GM18502 (cell line): ENCODE measurements around the gene LRSAM1.

ENCODE experiments used
- ATAC-seq: cut with Tn5 transposase; IDR thresholded peaks from one replicate; pipeline ENCODE4 v1.9.1; 2021; ENCODE audit warnings: mild to moderate bottlenecking; ENCODE audit not compliant: unreplicated experiment, poor library complexity

Gene LRSAM1

GRCh38 chr9:127424676-127424999, 26.7 kb upstream of the LRSAM1 start:
- ATAC-seq, result no peak

GRCh38 chr9:127426756-127427155, 24.6 kb upstream of the LRSAM1 start:
- ATAC-seq, result no peak

GRCh38 chr9:127428348-127428747, 23.0 kb upstream of the LRSAM1 start:
- no peak for ATAC-seq

DNA sequence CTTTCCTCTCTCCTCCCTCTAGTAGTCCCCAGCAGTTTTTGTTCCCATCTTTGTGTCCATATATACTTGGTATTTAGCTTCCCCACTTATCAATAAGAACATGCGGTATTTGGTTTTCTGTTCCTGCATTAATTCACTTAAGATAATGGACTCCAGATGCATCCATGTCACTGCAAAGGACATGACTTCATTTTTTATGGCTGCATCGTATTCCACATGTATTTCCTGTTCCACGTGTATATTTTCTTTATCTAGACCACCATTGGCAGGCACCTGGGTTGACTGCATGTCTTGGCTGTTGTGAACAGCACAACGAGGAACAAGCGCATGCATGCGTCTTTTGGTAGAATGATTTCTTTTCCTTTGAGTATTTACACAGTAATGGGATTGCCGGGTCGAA, 20.9 kb upstream of the LRSAM1 start:
- no peak for ATAC-seq

DNA sequence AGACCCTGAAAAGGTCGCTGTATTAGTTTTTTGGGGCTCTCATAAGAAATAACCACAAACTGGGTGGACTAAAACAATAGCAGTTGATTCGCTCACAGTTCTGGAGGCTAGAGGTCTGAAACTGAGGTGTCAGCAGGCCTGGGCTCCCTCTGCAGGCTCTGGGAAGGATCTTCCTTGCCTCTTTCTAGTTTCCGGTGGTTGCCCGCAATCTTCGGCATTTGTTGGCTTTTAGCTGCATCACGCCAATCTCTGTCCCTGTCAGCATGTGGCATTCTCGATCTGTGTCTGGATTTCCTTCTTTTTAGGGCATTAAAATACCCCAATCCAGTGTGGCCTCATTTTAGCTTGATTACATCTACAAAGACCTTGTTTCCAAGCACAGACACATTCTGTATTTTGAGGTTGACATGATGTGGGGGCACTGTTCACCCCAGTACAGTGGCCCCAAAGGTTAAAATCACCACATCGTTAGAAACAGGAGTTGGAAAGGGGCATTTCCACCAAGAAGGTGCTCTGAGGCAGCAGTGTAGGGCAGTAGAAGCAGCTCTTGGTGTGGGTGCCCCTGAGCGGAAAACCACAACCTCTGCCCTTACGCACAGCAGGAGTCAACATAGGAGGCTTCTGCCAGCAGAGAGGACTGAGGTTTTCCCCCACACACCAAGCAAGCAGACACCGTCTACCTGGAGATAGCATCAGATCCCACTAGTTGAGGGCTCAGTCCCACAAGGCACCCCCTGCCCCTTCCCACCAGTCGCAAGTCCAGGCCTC, 13.6 kb upstream of the LRSAM1 start:
- ATAC-seq, result no peak

- no peak for ATAC-seq
Observed at GRCh38 chr9:127438394-127438793, 12.9 kb upstream of the LRSAM1 start.

DNA sequence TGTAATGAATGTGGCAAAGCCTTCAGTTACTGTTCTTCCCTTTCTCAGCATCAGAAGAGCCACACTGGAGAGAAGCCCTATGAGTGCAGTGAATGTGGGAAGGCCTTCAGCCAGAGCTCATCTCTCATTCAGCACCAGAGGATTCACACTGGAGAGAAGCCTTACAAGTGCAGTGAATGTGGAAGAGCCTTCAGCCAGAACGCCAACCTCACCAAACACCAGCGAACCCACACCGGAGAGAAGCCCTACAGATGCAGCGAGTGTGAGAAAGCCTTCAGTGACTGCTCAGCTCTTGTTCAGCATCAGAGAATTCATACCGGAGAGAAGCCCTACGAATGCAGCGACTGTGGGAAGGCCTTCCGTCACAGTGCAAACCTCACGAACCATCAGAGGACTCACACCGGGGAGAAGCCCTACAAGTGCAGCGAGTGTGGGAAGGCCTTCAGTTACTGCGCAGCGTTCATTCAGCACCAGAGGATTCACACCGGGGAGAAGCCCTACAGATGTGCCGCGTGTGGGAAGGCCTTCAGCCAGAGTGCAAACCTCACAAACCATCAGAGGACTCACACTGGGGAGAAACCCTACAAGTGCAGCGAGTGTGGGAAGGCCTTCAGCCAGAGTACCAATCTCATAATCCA, 6.9 kb upstream of the LRSAM1 start:
- ATAC-seq, result no peak

DNA sequence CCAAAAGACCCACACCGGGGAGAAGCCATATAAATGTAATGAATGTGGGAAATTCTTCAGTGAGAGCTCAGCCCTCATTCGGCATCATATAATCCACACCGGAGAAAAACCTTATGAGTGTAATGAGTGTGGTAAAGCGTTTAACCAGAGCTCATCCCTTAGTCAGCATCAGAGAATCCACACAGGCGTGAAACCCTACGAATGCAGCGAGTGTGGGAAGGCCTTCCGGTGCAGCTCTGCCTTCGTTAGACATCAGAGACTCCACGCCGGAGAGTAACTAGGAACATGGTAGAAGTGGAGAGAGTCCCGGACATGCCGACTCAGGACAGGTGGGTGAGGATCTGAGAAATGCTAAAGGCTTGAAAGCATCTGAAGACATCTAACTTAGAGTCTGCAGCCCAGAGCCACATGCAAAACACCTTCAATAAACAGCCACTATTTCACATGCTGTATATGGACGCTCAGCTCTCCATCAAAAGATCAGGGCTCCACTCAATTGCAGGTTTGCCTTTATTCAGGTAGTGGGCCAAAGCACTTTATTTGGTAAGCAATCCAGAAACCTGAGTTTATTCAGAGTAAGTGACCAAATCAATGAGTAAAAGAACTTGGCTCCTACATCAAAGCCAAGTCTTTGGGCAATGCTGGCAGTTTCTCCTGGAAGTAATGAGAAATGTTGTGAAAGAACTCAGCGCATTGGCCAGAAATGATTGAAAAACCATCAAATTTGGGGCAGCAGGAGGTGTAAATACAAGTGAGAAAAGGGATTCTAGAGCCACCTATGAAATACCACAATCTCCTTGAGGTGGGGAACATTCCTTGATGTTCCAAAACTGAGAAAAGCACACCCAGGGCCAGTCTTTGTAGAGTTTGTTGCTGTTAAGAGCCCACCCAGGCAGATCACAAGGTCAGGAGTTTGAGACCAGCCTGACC, 6.1 kb upstream of the LRSAM1 start:
- no peak for ATAC-seq

DNA sequence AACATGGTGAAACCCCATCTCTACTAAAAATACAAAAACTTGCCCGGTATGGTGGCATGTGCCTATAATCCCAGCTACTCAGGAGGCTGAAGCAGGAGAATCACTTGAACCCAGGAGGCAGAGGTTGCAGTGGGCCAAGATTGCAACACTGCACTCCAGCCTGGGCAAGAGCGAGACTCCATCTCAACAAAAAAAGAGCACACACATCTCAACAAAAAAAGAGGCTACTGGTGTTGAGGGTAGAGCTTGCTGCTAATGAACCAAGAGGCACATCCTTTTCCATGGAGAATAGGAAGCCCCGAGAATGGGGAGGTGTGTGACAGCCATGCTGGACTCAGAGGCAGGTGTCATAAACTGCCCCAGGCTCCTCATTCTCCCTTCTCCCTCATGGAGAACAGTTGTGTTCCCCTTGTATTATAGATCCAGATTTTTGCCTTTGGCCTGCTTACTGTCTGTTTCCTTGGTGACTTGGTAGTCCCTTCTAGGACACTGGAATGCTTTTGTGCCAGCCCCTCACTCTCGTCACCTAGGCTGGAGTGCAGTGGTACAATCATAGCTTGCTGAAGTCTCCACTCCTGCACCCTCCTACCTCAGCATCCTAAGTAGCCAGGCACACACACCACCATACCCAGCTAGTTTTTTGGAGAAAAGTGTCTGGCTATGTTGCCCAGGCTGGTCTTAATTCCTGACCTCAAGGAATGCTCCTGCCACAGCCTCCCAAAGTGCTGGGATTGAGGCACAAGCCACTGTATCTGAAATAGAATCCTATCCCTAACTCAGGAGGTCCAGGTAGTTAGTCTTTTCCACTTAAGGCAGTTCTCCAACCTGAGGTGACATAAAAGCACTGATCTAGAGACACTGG, 5.2 kb upstream of the LRSAM1 start:
- ATAC-seq, result no peak

DNA sequence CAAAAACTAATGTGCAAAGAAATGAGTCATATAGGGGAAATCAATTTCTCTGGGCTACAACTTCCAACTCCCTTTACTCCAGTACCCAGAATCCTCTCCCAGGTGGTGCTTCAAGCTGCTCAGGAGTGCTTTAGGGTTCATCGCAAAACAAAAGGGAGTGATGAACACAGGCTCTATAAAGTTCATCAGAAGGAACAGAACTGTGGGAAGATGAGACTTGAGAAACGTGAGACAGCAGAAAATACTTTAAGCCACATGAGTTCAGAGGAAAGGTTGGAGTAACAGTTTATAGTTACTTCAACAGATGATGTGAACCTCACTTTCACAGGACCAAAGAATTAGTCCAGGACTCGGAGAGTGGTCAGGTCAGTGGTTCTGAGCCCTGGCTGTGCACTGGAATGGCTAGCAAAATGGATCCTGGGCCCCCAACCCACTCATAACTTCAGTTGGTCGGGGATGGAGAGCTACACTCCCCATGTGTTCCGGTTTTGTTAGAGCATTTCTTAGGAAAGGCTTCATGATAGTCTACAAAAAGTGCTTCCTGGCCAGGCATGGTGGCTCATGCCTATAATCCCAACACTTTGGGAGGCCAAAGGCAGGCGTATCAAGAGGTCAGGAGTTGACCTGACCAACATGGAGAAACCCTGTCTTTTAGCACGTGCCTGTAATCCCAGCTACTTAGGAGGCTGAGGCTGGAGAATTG, 4.4 kb upstream of the LRSAM1 start:
- no peak for ATAC-seq

DNA sequence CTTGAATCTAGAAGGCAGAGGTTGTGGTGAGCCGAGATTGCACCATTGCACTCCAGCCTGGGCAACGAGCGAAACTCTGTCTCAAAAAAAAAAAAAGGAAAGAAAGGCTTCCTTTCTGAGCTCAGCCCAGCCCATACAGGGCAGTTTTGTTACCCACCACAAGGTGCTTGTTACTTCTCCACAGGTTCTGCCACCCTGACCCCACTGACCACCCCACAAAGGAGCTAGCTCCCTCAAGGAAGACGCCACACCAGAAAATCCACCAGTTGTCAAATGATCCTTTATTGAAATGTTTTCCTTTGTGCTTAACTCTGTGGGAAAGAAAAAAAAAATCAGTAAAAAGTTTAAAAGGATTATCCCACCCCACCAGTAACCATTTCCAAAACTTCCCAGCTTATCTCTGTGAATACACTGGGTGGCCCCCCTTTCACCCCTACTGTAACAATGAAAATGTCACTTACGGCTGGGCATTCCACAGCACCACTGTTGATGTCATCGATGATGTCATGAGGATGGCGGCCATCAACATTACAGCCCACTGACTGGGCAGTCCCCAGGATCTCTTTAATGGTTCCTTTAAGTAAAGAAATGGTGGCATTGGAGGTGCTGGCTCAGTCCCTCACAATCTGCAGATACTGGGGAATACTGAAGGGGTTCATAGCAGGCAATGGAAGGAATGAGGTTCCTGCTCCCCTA, 3.7 kb upstream of the LRSAM1 start:
- ATAC-seq, result no peak

GRCh38 chr9:127448112-127448805, 3.1 kb upstream of the LRSAM1 start:
- no peak for ATAC-seq

DNA sequence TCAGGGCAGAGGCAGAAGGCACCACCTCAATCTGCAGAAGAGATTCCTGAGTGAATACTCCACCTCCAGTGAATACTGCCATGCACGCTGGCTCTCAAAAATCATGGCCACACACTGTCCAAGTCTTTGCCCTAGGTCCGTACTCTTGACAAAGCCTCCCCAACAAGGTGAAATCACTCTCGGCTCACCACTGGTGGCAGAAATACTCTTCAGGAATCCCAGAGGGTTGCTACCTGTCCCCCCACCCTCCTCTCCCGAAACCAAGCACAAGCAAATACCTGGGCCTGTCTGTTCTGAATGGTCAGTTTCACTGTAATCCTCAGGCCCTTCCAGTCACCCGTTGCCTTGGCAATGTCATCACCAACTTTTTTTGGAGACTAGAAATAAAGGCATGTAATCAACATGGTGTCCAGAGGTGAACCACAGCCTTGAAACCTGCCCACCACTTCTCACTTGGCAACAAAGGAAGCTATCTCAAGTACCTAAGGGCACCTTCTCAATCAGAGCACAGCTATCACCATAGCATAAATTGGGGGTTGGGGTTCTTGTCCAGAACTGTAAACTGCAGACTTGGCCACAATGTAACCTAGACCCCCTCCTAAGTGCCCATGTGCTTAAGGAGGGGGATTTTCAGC, 1.9 kb upstream of the LRSAM1 start:
- no peak for ATAC-seq

GRCh38 chr9:127450243-127450760, 1.0 kb upstream of the LRSAM1 start:
- ATAC-seq, result peak; percentile 4

DNA sequence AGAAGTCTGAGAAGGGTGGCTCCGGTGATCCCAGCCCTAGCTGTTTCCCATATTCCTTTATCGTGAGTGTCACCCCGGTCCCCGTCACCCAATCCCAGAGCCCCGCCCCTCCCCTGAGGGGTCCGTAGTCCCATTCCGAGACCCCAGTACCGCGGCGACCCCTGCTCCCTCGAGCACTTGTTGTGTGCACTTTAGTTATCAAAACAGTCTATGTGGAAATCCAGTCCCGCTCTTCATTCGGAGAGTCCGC, 223 bp downstream of the LRSAM1 start:
- ATAC-seq, result no peak

- peak; percentile 19 for ATAC-seq
Observed at GRCh38 chr9:127451858-127452656, 747 bp downstream of the LRSAM1 start.

DNA sequence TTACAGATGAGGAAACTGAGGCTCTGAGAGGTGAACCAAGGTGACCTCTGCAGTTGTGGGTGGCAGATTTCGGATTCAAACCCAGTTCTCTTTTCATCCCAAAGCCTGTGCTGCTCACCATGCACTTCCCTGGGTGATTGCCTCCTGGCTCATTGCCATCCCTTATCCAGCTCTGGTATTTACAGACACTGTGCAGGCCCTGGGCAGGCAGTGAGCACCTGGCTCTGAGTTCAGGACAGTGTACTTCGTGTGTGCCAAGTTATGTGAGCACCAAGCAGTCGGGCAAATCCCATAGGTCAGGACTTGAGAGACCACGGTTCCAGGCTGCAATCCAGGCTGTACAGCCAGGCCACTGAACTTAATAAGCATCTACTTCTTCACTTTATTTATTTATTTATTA, 1.4 kb downstream of the LRSAM1 start:
- no peak for ATAC-seq
